ENCODE results near the gene MAGI2. TPM values are rescaled to one million over a fixed set of nuclear protein-coding genes. Genes with fewer than 3 reads are reported as not detected.

MAGI2 gene
- total RNA-seq, 1 donor from 2014 or later: 64.2 TPM

GRCh38 chr7:78543976-78544375, 909.5 kb downstream of the MAGI2 start:
- Mint-ChIP-seq H3K4me1 (ENCODE audit: low read depth, unreplicated experiment) (peaks cover 3% of the 10 kb centered on the region), H3K36me3 (ENCODE audit: unreplicated experiment) (no peaks in the 10 kb centered on the region), H3K27me3 (ENCODE audit: unreplicated experiment) (no peaks in the 10 kb centered on the region), H3K27ac (ENCODE audit: unreplicated experiment) (no peak overlapping the region), H3K9me3 (ENCODE audit: unreplicated experiment) (no peaks in the 10 kb centered on the region), H3K4me3 (ENCODE audit: unreplicated experiment) (no peak overlapping the region)
- DNase-seq: no peak
- no peak for TF ChIP-seq CTCF (IDR thresholded peaks at IDR 0.05; ENCODE audit: partially characterized antibody, unreplicated experiment)

- Mint-ChIP-seq H3K27me3 (ENCODE audit: unreplicated experiment) (no peaks in the 10 kb centered on the region), H3K36me3 (ENCODE audit: unreplicated experiment) (no peaks in the 10 kb centered on the region), H3K27ac (ENCODE audit: unreplicated experiment) (no peak overlapping the region), H3K4me1 (ENCODE audit: low read depth, unreplicated experiment) (peaks cover 3% of the 10 kb centered on the region), H3K9me3 (ENCODE audit: unreplicated experiment) (no peaks in the 10 kb centered on the region), H3K4me3 (ENCODE audit: unreplicated experiment) (no peak overlapping the region)
- TF ChIP-seq CTCF (IDR thresholded peaks at IDR 0.05; ENCODE audit: partially characterized antibody, unreplicated experiment): no peak
- DNase-seq: no peak
These were observed 910.5 kb downstream of the MAGI2 start for GRCh38 chr7:78542981-78543380.

- H3K27me3 Mint-ChIP-seq (ENCODE audit: unreplicated experiment): peaks cover under 1% of the 10 kb centered on the region
- no peak overlapping the region for H3K4me3 Mint-ChIP-seq (ENCODE audit: unreplicated experiment)
- peaks cover 3% of the 10 kb centered on the region for H3K4me1 Mint-ChIP-seq (ENCODE audit: low read depth, unreplicated experiment)
- no peaks in the 10 kb centered on the region for H3K36me3 Mint-ChIP-seq (ENCODE audit: unreplicated experiment)
- H3K27ac Mint-ChIP-seq (ENCODE audit: unreplicated experiment): no peak overlapping the region
- no peak for TF ChIP-seq CTCF (IDR thresholded peaks at IDR 0.05; ENCODE audit: partially characterized antibody, unreplicated experiment)
- DNase-seq: no peak
- H3K9me3 Mint-ChIP-seq (ENCODE audit: unreplicated experiment): no peaks in the 10 kb centered on the region
These were observed 910.9 kb downstream of the MAGI2 start for GRCh38 chr7:78542541-78542940.

GRCh38 chr7:78539825-78540224, 913.6 kb downstream of the MAGI2 start:
- DNase-seq: no peak
- peaks cover 6% of the 10 kb centered on the region for H3K27me3 Mint-ChIP-seq (ENCODE audit: unreplicated experiment)
- peaks cover 2% of the 10 kb centered on the region for H3K9me3 Mint-ChIP-seq (ENCODE audit: unreplicated experiment)
- no peak overlapping the region for H3K27ac Mint-ChIP-seq (ENCODE audit: unreplicated experiment)
- peaks cover 8% of the 10 kb centered on the region for H3K4me1 Mint-ChIP-seq (ENCODE audit: low read depth, unreplicated experiment)
- H3K36me3 Mint-ChIP-seq (ENCODE audit: unreplicated experiment): peaks cover 8% of the 10 kb centered on the region
- H3K4me3 Mint-ChIP-seq (ENCODE audit: unreplicated experiment): no peak overlapping the region
- TF ChIP-seq CTCF (IDR thresholded peaks at IDR 0.05; ENCODE audit: partially characterized antibody, unreplicated experiment): no peak

GRCh38 chr7:78535655-78536054, 917.8 kb downstream of the MAGI2 start:
- Mint-ChIP-seq H3K36me3 (ENCODE audit: unreplicated experiment) (peaks cover 8% of the 10 kb centered on the region), H3K27me3 (ENCODE audit: unreplicated experiment) (peaks cover 6% of the 10 kb centered on the region), H3K9me3 (ENCODE audit: unreplicated experiment) (peaks cover 2% of the 10 kb centered on the region), H3K27ac (ENCODE audit: unreplicated experiment) (no peak overlapping the region), H3K4me1 (ENCODE audit: low read depth, unreplicated experiment) (peaks cover 5% of the 10 kb centered on the region), H3K4me3 (ENCODE audit: unreplicated experiment) (no peak overlapping the region)
- no peak for DNase-seq
- no peak for TF ChIP-seq CTCF (IDR thresholded peaks at IDR 0.05; ENCODE audit: partially characterized antibody, unreplicated experiment)

Data from glutamatergic neuron (in vitro differentiated cells).